RCC 7860 (cell line): Measurements from ENCODE around the gene MEF2A.

Experiments
- DNase-seq: peaks from one replicate; pipeline ENCODE4 v3.0.0-alpha.2; 2015; ENCODE audit warnings: low spot score
- FAIRE-seq: peaks from 2 replicates; lab custom pipeline; 2012; peaks lifted over from hg19 to GRCh38; lab: Jason Lieb, UNC

Gene MEF2A

GRCh38 chr15:99562238-99562637 is 3.5 kb upstream of the MEF2A start:
- DNase-seq (no peak), FAIRE-seq (no peak)

- FAIRE-seq (no peak), DNase-seq (no peak)
These were observed 1.3 kb upstream of the MEF2A start for GRCh38 chr15:99564221-99565048.

GRCh38 chr15:99565049-99565298 is 810 bp upstream of the MEF2A start:
- FAIRE-seq (no peak), DNase-seq (no peak)

DNA sequence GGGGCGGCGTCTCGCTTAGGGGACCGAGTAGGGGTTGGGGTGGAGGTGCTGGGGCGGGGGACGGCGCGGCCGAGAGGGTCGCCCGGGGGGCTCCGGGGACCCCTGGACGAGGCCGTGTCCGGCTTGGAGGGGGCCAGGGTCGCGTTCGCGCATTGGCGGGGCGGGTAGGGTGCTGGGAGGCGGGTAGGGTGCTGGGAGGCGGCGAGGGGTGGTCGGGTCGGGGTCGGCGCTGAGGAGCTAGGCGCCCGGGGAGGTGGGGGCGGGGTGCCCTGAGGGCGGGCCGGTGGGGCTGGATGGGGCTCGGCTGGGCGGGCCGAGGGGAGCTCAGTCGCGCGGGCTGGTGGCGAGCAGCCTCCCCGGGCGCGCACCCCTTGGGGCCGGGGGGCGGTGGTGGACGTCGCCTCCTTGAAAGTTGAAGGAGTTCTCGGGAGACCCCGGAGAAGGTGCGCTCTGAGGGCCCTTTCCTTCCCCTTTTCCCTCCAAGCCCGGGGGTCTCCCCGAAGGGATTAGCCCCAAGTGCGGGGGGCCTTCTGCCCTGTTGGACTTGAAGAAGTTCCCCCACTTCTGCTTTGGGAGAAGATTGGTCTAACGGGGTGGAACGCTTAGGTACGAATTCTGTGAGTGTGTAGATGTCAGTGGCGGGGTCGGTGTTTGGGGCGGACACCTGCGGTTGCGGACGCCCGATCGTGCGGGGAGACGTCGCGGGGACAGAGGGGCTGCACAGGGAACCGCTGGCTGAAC is 543 bp downstream of the MEF2A start:
- FAIRE-seq: no peak
- no peak for DNase-seq

GRCh38 chr15:99568625-99569352 is 3.0 kb downstream of the MEF2A start:
- no peak for FAIRE-seq
- no peak for DNase-seq

- DNase-seq (no peak), FAIRE-seq (no peak)
These were observed 5.5 kb downstream of the MEF2A start for GRCh38 chr15:99571299-99571698.

- FAIRE-seq: no peak
- DNase-seq: no peak
These were observed 8.3 kb downstream of the MEF2A start for GRCh38 chr15:99574048-99574447.

DNA sequence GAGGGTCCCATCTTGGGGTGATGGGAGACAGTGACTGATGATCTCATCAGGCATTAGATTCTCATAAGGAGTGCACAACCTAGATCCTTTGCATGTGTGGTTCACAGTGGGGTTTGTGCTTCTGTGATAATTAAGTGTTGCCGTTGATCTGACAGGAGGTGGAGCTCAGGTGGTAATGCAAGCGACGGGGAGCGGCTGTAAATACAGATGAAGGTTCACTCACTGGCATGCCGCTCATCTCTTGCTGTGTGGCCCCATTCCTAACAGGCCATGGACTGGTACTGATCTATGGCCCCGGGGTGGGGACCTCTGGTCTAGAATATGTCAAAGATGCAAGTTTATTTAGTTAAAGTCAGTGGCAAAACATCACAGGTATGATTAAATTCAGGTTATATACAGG is 8.7 kb downstream of the MEF2A start:
- no peak for DNase-seq
- no peak for FAIRE-seq

GRCh38 chr15:99578809-99579208 is 13.0 kb downstream of the MEF2A start:
- DNase-seq (no peak), FAIRE-seq (no peak)

GRCh38 chr15:99580076-99580475 is 14.3 kb downstream of the MEF2A start:
- FAIRE-seq (no peak), DNase-seq (no peak)

- no peak for FAIRE-seq
- DNase-seq: no peak
These were observed 16.8 kb downstream of the MEF2A start for GRCh38 chr15:99582508-99582960.

DNA sequence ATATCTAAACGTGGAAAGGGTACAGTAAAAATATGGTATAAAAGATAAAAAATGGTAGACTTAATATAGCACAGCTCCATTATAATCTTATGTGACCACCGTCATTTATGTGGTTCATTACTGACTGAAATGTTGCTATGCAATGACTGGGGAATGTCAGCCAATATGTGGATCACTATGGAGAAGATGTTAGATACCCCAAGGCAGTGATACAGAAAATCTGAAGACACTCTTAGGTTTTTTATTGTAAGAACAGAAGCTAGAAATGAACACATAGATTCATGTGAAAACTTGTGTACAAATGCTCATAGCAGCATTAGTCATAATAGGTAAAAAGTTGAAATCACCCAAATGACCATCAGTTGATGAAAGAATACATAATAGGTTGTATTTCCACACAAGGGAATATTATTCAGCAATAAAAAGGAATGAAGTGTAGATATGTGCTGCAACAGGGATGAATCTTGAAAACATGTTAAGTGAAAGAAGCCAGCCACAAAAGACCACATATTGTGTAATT is 18.4 kb downstream of the MEF2A start:
- FAIRE-seq (no peak), DNase-seq (no peak)

DNA sequence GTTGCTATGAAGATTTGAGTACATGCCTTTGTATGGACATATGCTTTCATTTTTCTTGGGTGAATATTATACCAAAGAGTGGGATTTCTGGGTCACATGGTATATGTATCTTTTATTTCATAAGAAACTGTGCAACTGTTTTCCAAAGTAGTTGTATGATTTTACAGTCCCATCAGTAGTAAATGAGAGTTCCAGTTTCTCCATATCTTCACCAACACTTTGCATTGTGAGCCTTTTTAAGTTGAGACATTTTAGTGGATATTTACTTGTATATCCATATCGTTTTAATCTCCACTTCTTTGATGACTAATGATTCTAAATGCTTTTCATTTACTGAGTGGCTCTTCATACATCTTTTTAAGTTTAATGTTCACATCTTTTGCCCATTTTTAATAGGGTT is 20.3 kb downstream of the MEF2A start:
- DNase-seq (no peak), FAIRE-seq (no peak)

DNA sequence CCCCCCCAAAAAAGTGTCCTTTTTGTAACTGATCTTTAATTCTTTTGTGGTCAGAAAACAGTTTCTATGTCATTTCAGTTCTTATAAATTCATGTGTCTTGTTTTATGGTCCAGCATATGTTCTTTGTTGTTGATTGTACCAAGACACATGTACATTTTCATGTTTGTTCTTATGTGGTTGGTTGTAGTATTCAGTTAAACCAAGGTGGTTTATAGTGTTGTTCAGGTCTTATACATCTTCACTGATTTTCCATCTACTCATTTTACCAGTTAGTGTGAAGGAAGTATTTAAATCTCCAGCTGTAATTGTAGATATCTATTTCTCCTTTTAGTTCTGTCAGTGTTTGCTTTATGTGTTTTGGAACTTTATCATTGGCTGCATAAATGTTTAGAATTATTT is 24.0 kb downstream of the MEF2A start:
- DNase-seq: no peak
- no peak for FAIRE-seq

DNA sequence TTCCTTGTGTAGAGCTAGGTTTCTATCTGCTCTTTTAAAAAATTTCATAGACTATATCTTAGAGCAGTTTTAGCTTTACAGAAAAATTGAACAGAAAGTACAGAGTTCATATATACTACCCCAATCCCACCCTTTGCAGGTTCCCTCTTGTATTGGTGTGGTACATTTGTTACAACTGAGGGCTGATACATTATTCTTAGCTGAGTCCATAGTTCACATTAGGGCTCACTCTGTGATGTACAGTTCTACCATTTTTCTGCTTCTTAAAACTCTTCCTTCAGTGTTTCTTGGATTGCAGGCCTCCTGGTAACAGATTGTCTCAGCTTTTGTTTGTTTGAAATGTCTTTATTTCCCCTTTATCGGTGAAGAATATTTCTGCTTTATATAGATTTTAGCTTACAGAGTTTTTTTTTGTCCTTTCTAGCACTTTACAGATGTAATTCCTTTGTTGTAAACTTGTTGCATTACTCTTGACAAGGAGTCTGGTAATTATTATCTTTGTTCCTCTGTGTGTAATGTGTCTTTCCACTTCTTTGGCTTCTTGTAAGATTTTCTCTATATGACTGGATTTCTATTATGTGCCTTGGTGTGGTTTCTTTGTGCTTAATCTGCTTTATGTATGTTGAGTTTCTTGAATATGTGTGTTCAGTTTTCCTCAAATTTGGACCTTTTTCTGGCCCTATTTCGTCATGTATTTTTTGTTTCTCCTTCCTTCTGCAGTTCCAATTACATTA is 25.3 kb downstream of the MEF2A start:
- FAIRE-seq: no peak

GRCh38 chr15:99592145-99592791 is 26.5 kb downstream of the MEF2A start:
- DNase-seq (no peak), FAIRE-seq (no peak)

More for the DNA sequence above, 25.3 kb downstream of the MEF2A start:
- DNase-seq: no peak

- no peak for FAIRE-seq
- DNase-seq: no peak
These were observed 27.3 kb downstream of the MEF2A start for GRCh38 chr15:99593070-99593469.

- DNase-seq (no peak), FAIRE-seq (no peak)
These were observed 29.1 kb downstream of the MEF2A start for GRCh38 chr15:99594916-99595315.

- DNase-seq (no peak), FAIRE-seq (no peak)
These were observed 32.5 kb downstream of the MEF2A start for GRCh38 chr15:99598296-99598695.

- DNase-seq (no peak), FAIRE-seq (no peak)
These were observed 38.0 kb downstream of the MEF2A start for GRCh38 chr15:99603828-99604227.
